GM21529 (cell line): ENCODE data around the gene LITAFD.

Source experiments
- ATAC-seq: cut with Tn5 transposase; IDR thresholded peaks from one replicate; pipeline ENCODE4 v1.9.1; 2021; ENCODE audit not compliant: unreplicated experiment

LITAFD gene

DNA sequence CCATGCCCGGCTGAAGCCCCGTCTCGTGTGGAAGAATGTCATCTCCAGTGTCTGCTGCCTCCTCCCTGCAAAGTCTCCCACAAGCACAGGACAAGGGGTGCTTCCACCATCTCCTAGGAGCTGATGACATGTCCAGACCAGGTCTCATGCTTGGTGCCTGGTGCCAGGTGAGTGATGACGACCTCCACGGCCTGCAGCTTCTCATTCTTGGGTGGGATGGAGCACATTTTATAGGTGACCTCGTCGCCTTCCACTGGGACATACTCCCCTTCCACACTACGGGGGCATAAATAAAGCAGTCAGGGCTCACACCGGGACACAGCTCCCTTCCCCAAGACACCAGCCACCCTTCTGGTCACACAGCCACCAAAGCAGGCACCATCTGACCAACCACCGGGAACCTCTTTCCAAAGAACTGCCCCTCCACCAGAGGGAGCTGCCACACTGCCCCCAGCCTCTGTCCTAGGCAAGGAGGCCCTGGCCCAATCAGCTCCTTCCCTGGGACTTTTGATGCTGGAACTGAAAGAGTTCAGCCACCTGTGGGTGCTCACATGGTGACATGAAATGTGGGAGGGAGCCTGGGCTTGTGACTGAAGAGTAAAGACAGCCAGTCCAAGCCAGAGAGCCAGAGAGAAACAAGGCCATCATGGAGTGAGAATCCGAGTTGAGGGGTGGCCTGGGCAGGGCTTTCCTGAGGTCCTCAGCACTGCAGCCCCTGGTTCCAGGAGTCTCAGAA, 26.9 kb upstream of the LITAFD start:
- ATAC-seq: no peak

DNA sequence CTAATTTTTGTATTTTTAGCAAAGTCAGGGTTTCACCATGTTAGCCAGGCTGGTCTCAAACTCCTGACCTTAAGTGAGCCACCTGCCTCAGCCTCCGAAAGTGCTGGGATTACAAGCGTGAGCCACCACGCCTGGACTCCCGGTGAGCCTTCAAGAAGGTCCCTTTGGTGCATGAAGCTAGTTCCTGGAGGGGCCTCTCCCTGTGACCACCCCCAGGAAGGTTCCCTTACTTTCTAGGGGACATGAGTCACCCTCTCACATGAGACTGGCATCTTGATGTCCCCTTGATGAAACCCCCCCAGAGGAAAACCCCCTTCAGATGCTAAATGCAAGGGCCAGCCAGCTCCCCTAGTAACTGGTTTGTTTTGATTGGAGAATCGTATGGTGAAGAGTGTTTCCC, 26.2 kb upstream of the LITAFD start:
- no peak for ATAC-seq

DNA sequence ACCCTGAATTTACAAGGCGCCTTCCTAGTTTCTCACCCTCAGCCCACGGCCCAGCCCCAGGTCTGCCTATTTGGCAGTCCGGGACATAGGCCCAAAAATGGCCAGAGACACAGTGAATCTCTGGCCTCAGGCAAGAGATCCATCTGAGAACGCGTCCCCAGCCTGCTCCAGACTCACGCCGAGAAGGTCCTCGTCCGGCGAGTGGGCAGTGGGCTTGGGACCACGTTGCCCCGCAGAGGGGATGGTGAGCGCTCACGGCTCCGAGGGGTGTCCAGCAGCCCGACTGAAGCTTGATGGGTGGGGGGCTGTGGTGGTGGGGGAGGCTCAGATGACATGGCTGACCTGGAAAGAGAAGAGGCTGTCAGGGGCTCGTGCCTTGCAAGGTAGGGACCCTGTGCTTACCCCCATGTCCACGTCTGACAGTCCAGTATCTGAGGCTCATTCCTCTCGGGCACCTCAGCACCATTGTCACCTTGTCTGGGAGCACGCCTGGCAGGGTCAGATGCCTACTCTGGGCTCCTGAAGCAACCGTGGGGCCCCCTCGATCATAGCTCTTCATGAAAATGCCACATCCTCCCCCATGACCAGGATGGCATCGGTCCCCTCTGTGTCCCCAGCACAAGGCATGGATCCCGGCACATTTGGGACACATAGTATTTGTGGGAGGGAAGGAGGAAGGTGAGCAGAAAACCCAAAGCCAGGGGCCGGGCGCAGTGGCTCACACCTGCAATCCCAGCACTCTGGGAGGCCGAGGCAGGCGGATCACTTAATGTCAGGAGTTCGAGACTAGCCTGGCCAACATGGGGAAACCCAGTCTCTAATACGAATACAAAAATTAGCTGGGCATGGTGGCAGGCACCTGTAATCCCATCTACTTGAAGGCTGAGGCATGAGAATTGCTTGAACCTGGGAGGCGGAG, 22.9 kb upstream of the LITAFD start:
- ATAC-seq: no peak

DNA sequence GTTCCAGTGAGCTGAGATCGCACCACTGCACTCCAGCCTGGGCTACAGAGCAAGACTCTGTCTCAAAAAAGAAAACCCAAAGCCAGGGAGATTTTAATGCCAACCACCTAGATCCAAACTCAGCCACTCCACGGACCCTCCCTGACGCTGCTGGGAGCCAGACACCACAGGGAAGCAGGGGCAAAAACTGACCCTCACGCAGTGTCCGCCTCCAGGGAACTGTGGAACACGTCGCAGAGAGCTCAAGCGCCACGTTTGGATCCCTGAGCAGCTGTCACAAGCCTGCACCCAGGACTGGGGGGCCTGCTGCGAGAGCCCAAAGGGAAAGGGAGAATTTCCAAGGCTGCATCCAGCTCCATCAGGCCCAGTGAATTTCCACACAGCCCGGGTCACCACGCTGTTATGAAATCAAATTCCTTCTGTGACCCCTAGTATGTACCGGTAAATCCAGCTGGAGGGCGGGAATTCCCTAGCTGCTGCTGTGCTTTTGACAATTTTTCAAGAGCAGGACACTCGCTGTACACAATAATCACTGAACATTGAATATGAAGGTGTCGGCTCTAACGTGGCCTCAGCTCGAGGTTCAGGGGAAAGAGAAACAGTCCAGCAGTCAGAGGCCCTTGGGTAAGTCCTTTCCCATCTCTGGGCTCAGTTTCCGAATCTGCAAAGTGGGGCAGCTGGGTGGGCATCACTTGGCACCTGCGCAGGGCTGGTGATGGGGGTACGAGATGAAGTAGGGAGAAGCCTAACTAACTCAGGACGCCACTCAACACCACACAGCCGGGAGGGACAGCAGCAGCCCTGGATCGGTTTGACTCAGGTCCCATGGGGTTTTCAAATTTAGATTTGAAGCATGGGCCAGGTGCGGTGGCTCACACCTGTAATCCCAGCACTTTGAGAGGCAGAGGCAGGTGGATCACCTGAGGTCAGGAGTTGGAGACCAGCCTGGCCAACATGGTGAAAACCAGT, 22.0 kb upstream of the LITAFD start:
- no peak for ATAC-seq

DNA sequence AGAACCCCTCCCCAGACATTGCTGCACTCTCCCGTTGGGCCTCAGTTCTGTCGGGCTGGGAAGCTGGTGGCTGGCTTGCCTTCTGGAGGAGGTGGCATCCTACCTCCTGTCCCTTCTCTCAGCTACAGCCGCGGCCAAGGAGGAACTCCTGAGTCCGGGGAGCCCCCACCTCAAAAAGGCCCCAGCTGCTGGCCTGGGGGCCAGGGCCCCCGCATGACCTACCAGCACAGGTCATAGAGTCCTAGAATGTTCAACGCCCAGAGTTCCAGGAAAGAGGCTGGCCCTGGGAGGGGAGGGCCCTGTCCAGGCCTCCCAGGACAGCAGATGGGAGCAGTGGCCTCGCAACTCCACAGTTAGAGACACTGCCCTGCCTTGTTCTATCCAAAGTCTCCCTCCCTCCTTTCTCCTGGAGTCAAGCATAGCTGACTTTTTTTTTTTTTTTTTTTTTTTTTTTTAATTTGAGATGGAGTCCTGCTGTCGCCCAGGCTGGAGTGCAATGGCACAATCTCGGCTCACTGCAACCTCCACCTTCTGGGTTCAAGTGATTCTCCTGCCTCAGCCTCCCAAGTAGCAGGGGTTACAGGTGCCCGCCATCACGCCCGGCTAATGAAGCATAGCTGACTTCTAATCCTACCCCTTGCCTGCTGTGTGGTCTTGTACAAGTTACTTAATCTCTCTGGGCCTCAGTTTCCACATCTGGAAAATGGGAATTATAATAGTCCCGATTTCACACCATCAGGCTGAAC, 20.4 kb upstream of the LITAFD start:
- no peak for ATAC-seq

DNA sequence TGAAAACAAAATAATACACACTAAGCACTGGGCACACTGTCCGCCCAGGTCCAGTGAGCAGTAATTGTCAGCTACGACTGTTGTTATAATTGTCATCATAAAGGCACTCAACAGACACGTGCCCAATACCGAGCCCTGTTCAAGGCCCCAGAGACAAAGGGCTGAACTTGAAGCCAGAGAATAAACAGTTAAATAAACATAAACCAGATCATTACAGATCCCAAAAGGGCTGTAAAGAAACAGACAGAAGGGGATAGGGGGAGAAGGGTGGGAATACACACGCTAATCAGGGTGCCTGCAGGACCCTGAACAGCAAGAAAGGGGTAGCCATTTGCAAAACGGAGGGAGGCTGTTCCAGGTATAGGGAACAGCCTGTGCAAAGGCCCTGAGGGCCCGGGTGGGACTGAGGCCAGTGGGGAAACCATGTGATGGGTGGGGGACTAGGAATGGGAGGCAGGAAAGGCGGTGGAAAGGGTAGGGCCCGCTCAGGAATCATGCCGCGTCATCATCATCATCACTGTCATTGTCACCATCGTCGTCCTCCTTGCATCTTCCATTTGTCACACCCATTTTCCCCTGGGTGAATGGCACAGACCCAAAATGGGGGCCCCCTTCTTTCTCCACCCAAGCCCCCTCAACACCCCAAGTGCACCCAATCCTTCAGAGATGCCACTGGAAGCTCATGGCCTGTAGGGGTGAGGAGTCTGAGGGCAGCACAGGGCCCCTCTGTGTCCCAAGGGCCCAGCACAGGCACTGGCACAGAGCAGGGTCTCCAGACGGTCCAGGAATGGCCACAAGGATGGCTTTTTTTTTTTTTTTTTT, 19.6 kb upstream of the LITAFD start:
- ATAC-seq: no peak

DNA sequence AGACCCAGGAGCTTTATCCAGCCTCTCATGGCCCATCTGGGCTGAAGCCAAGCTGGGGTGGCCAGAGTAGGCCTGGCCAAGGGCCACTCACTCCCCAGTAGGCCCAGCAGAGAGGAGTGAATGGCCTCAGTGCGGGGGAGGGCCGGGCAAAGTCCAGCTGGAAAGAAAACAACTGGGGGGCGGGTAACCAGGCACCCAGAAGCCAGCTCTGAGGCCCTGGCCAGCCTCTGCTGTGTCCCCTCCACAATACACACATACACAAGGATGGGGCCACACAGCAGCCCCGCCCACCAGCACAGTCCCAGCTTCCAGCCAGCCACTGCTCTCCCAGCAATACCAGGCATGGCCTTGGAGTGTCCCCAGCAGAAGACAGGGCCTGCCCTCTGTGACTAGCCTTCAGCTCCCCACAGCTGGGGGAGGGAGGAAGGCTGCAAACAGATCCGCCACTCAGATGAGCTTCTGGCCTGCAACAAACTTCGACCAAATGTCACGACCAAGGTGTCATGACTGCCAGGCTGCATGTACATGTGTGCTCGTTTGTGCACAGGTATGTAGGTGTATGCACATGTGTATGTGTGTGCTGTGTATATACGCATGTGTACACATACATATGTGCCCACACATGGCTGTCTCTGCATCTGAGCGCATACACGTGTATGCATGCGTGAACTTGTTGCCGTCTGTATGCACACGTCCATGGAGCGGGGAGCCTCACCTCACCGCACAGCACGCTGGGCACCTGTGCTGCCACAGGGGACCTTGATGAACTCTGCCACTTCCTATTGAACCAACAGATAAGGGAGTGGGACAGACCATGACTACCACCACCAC, 18.3 kb upstream of the LITAFD start:
- no peak for ATAC-seq

DNA sequence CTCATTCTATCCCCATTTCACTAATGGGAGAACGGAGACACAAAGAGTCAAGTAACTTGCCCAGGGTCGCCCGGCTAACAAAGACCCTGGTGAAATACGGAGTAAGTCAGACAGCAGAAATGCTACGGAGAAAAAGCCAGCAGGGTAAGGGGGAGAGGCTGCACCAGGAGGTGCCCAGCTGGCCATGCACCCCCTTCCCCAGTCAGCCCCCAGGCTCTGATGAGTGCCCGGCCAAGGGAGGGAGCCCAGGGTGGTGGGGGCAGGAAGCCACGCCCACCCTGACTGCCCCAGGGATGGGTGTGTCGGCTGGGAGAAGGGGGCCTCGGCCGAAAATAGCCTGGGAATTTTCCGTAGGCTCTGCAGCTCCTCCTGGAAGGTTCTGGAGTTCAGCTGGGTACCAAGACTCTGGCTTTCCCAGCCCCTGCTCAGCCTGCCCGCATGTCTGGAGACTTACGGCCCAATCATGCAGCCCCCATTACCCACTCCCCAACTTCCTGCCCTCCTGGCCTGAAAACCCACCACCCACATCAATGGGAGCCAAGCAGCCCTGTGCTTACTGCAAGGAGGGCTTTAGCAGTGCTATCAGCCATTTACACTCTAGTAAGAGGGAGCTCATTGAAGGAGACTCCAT, 17.6 kb upstream of the LITAFD start:
- ATAC-seq: no peak

DNA sequence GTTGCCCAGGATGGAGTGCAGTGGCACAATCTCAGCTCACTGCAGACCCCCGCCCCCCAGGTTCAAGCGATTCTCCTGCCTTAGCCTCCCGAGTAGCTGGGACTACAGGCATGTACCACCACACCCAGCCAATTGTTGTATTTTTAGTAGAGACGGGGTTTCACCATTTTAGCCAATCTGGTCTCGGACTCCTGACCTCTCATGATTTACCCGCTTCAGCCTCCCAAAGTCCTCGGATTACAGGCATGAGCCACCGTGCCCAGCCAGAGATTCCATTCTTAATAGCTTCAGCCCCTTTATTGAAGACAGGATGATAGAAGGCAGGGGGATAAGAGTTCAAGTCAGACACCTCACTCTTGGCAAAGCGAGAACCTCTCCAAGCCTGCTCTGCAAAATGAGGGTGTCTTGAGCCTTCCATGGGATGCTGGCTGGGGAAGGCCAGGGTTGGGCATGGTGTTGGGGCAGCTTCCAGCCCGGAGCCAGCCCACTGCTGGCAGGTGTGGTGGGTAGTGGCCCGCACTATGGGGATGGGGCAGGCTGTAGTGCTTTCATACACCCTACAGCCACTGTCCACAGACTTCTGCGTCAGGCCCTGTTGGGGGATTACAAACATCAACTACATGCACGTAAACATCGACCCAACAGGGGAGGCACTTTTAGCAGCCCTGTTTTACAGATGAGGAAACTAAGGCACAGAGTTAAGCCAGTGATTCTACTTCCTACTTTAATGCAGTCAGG, 16.8 kb upstream of the LITAFD start:
- no peak for ATAC-seq

DNA sequence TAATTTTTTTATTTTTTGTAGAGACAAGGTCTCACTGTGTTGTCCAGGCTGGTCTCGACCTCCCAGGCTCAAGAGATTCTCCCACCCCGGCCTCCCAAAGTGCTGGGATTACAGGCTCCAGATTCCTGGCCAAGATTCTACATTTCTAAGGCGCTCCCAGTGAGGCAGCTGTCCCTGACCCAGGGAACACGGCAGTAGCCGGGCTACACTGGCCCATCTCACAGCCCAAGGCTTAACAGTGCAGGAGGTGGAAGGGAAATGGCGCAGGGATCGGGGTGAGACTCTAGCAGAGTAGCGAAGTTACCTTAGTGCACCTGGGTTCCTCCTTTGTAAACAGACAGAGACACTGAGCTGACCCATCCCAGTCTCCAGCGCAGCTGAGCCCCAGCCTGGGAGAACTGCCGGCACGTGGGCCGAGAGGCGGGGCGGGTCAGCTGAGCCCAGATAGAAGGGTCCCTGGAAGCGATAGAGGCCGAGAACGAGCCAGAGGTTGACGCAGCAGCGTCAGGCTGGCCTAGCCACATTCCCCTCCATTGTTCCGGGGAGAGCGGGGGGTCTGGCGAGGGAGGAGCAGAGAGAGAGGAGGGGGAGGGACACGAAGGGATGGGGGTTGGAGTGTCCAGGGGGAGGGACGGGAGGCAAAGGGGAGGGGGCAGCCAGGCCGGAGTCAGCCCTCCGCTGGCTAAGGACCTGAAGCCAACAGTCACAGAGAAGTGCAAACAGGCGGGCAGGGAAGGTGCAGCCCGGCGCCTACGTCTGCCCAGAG, 15.8 kb upstream of the LITAFD start:
- no peak for ATAC-seq

DNA sequence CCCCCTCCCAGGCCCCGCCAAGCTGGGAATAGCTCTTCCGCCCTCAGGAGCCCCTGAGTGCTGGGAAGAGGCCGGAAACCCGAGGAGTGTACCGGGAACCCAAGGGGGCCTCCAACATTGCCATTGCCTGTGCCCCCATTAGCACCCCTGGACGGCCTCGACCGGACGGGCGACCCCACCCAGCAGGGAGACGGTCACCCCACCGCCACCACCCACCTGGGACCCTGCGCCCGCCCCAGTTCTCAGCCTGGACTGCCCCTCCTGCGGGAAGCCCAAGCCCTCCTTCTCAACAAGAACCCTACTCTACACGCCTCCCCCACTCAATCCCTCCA, 15.3 kb upstream of the LITAFD start:
- ATAC-seq: no peak

DNA sequence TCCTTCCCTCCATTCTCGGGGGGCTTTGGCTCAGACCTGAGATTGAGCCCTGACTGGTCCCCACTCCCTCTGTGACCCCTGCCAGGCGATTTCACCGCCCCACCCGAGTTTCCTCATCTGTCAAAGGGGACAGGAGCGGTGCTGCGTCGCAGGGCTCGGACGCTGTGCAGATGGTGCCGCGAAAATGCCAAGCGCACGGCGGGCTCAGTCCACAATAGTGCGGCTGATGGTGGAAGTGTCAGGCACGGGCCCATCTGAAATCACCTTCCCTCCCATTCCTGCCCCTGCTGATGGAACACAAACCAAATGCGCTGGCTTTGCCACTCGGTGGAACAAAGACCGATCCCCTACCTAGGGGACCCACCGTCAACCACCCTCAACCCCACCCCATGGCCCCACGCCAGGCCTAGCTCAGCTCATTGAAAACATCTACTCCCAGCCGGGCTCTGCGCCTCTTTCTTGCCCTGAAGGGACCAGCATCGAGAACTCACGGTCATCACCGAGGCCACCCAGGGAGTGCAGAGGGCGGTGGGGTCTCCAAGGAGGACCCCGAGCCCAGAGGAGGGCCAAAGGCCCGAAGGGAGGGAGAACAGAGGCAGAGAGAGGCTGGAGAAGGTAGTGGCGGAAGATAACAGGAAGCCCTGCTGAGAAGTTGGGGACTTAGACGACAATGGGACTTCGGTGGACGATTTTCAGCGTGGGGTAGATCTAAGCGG, 14.8 kb upstream of the LITAFD start:
- no peak for ATAC-seq

DNA sequence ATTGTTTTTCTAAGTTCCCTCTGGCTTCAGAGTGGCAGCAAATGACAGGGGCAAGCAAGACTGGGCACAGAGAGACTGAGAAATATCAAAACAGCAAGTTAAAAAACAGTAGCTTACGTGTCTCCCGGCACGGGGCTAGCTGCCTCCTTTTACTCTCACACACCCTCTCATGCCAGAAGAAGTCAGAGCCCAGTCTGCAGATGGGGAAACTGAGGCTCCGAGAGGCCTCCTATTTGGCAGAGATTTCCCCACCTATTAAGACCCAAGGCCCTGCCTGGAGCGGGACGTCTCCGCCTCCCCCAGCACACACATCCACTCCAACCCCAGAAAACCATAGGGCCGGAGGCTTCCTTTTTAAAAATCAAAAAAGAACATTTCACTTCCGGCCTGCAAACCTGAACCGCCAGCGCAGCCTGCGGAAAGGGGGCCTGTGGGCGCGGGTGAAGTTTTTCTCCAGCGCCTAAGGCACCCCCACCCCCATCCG, 14.2 kb upstream of the LITAFD start:
- ATAC-seq: peak; percentile 7

DNA sequence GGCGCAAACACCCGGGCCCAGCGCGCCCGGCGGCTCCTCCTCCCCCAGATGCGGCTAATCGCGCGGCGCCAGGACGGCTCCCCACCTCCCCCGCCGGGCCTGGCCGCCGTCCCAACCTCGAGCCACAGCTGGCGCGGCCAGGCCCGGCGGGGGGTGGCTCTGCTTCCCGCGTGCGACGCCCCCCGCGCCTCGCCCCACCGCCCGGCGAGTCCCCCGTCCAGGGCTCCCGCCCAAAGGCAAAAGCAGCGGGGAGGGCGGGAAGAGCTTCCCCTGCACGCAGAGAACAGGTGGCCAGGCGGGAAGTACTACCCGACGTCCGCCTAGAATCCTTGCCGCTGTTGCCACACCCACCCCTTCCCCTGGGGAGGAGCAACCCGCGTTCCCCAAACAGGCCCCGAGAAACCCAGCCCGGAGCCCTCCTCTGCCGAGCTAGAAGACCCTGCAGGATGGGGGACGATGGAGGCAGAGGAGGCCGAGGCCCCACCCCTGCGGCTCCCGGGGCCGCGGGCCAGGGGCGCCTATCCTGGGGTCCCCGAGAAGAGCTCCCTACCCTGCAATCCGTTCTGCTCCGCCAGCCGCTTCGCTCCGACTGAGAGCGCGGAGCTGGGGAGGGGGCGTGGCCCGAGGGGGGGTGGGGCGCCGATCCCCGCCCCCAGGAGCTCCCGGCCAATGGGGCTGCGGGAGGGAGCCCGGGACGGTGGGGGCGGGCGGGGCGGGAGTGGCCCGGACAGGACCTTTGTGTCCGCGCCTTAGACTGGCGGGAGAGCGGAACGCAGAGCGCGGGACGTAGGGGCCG, 13.5 kb upstream of the LITAFD start, which contains the start of gene CARHSP1:
CARHSP1 (minus strand) TSS at position 591 of the 796 bp plus-strand sequence. CDS start 9,678 bp downstream, outside the sequence.
- ATAC-seq: peak; percentile 66
